Breast epithelium (tissue), 3 donors: ENCODE results near the gene EIF5.

Experiments
- POLR2A ChIP-seq: fragments of 450-650 bp; IDR thresholded peaks from one replicate; pipeline ENCODE4 v1.6.1; 2016; ENCODE audit warnings: antibody characterized with exemption, mild to moderate bottlenecking, moderate library complexity
- POLR2AphosphoS5 ChIP-seq, 3 donors: sonication (generic); formaldehyde crosslinking; IDR thresholded peaks; one replicate each; pipeline ENCODE4 v1.6.1; 2017; ENCODE audit warnings: antibody characterized with exemption in 3 of 3
- TF ChIP-seq, protein P1 (sequence below), 3 donors: fragments of 450-650 bp; IDR thresholded peaks; one replicate each; pipeline ENCODE4 v1.5.1; 2016 to 2017; ENCODE audit warnings: antibody characterized with exemption in 3 of 3, mild to moderate bottlenecking in 3 of 3, moderate library complexity in 3 of 3

DNA sequence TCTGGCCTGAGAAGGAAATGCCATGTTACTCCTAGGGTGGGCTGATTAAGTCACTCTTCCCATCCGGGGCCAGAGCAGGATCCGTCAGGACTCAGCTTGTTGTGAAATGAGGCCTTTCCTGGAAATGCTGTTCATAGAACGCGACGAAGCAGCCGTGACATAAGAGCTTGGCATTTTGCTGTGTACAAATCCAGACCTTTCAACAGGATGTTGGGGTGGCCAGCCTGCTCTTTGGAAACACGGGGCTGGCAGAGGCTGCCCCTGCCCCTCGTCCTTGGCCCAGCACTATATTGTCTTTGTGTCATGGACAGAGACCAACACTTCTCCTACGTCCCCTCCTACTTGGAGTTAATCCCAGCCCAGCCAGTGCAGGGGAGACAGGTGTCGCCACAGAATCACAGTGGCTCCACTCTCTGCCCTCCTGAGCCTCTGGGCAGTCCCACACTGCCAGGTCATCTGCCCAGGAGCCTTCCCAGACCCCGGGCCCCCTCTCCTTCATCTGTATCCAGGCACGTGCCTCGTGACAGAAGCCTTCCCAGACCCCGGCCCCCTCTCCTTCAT, 18.6 kb upstream of the EIF5 start:
- peak in 2 of 3 donors; percentile 54 to 75 for TF ChIP-seq POLR2AphosphoS5 (IDR thresholded peaks at IDR 0.05)
- no peak for TF ChIP-seq POLR2A
- TF ChIP-seq, protein P1, sequence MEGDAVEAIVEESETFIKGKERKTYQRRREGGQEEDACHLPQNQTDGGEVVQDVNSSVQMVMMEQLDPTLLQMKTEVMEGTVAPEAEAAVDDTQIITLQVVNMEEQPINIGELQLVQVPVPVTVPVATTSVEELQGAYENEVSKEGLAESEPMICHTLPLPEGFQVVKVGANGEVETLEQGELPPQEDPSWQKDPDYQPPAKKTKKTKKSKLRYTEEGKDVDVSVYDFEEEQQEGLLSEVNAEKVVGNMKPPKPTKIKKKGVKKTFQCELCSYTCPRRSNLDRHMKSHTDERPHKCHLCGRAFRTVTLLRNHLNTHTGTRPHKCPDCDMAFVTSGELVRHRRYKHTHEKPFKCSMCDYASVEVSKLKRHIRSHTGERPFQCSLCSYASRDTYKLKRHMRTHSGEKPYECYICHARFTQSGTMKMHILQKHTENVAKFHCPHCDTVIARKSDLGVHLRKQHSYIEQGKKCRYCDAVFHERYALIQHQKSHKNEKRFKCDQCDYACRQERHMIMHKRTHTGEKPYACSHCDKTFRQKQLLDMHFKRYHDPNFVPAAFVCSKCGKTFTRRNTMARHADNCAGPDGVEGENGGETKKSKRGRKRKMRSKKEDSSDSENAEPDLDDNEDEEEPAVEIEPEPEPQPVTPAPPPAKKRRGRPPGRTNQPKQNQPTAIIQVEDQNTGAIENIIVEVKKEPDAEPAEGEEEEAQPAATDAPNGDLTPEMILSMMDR (IDR thresholded peaks at IDR 0.05) = no peak
